HG03066 (cell line): Measurements from ENCODE around the gene LGSN.
"Not testable (repeated sequence)": the region's sequence is repeated elsewhere in the genome, so short reads cannot be mapped to it uniquely, and the experiment has no call there.

Source experiments
- ATAC-seq: cut with Tn5 transposase; IDR thresholded peaks from one replicate; pipeline ENCODE4 v1.9.1; 2021; ENCODE audit warnings: low read depth; ENCODE audit not compliant: unreplicated experiment

LGSN gene

DNA sequence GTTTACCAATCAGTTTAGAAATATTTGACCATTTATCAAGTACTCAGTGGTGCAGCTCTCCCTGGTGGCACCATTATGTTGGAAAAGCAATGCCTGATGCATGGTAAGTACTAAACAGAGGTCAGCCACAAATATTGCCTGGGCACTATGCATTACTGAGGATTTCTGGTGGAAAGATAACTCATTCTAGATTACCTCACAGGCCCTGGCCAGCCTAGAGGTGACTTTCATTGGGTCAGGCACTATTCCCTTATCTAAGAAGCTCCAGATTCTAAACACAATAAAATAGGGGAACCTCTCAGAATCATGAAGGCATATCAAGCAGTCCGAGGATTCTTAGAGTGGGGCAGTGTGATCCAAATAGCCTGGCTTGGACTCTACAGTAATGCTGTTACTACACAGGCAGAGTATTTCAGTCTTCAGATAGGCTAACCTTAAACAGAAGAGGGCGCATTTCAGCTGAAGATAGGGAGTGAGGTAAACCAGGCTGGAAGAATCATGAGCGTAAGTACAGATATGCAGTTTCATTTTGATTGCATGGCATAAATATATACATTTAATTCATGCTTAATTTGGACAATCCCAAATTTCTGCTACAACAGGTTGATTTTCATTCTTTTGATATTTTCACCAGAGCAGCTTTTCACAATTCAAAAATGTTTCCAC lies 12.1 kb downstream of the LGSN start:
- ATAC-seq = peak; percentile 78

DNA sequence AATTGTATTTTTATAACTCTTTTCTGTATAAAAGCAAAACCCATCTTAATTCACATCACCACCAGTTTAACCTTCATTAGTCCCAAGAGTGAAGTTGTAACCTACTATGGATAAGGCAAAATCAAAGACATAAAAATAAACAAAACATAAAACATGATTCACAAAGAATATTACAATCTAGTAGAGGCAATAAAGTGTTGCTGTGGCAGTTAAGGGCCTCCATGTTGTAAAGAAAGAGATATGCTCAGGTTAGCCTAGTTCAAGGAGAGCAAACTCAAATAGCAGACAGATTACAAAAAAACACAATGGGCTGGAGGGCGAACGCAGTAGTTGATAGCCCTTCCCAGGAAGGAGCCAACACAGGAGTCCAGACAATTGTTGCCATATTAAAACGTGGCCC lies 13.4 kb downstream of the LGSN start:
- ATAC-seq = no peak

DNA sequence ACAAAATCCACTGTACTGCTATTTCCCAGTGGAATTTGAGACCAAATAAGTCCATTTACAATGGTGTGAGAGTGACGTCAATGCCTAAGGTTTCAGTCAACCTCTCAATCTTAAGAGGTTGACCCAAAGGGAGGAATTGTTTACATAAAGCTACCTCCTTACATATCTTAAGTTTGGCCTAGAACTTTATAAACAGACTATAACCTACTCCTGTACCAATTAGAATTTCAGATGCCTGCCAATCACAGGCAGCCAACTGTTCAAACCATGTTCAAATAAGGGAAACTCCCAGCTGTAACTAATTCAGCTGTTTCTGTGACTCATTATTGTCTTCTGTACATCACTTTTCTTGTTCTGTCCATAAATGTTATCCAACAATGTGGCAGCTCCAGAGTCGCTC lies 14.5 kb downstream of the LGSN start:
- no peak for ATAC-seq

DNA sequence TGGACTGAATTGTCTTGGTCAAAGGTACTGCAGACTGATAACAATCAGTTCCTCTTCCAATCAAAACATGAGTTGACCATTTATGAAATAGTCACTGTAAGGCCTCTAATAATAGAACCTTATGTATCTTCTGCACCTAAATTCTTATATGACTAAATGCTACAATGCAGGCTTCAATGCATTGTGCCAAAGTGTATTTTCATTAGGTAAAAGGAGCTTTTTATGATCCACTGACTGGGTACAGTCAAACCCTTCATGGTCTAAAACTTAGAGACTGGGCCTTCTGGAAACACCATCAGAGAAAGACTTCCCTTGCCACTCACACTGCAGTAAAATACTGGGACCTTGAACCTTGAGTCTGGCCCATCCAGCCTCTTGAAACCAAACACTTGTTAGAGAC lies 16.3 kb downstream of the LGSN start:
- ATAC-seq = no peak

DNA sequence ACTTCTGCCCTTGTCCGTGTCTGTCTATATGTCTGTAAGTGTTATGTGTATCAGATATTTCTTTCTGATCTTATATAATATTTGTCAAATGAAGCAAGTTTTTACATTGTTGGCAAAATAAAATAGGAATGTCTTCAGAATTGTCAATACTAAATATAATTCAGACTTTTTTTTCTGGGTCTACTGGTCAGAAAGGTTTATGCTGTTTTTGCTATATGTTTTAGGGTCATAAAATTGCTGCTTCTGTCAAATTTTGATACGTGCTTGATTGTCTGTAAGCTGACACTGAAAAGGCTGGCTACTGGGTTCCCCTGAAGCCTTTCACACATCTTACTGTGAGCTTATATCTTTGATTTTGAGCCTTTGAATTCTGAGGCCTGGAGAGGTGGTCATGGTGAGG lies 20.1 kb downstream of the LGSN start:
- no peak for ATAC-seq

DNA sequence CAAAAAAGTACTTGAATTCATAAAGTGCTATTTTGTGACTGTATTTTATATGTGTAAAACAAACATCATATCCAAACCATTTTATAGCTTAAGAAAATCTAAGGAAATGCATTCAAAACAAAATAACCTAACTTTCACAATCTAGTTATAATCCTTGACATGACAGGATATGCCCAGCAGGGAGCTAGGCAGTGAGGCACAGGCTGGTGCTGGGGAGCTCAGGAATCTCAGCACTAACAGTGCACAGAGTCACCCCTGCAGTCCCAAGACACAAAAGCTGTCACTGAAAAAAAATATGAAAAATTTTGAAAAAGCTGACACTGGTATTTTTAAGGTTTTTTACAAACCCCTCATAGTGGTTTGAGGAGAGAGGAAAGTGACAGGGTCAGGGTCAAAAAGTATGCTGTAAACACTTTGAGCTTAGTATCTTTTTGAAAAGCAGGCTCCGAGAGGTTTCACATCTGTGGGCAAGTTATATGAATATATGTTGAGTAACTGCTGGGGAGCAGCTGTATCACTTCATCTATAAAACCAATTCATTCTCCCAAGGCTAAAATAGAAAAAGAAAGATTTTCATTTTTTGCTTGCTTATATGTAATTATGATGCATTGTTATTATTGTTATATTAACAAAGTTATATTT lies 24.1 kb downstream of the LGSN start:
- ATAC-seq = no peak

DNA sequence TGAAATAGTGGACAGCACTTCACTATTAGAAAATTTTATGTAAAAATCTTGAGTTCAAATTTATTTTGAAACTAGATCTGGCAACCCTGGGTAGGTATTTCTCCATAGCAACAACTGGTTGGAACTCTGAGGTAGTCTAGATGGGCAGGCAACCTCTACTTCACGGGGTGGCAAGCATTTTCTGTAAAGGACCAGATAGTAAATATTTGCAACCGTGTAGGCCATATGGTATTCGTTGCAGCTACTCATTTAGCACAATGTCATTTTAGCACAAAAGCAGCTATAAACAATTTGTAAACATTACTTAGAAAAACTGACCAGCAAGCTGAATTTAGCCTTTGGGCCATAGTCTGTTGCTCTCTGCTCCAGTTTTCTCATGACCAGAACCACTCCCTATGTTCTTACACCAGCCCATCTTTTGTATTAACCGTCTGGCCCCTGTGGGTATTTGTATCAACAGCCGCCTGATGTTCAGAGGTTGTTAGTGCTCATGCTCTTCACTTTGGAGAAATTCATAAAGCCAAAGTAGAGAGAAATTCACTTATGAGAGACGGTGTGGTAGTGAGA lies 29.2 kb downstream of the LGSN start:
- no peak for ATAC-seq

DNA sequence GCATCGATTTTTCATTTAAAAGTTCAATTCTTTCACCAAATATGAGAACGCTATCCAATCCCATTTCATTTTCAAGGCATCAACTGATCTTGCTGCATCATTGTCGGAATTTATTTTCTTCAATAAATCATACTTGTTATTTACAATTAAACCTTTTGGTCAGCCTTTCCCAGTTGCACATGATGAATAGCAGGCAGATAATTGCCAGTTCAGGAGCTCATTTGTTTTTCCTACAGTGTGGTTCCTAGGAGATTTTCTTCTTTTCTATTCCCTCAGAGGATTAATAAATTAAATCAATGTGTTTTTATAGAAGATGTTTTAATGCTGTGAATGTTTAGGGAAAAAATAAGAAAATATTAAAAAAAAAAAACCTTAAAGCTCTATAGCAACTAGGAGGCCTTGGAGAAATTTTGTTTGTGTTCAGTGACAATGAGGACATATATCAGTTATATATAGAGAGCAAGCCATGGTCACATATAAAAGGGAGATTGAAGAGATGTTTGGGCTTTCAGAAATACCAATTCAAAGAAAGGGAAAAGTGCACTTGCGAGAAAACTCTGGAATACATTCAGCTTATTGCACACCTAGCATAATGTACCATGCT lies 30.4 kb downstream of the LGSN start:
- no peak for ATAC-seq

DNA sequence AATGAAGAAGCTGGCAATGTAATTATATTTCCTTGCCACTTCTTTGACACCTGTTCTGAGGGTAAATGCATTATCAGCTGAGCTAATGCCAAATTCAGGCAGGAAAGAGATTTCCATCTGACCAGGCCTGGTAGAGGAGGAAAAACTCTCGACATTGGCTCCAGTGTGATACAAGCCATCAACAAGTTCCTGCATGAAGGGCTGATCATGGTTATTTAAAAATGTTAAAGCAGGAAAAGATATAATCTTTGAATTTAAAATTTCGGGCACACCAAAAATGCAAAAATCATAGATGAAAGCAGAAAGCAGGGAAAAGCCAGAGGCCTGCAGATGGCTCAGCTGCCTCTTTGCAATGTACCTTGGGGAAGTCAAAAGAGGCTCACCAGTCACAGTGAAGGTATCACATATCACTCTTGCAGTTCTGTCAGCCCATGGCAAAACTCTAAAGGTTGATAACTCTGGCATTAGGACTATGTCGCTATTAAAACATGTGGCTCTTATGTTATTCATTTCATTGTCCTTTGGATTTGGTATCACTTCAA lies 39.1 kb downstream of the LGSN start:
- ATAC-seq = no peak

DNA sequence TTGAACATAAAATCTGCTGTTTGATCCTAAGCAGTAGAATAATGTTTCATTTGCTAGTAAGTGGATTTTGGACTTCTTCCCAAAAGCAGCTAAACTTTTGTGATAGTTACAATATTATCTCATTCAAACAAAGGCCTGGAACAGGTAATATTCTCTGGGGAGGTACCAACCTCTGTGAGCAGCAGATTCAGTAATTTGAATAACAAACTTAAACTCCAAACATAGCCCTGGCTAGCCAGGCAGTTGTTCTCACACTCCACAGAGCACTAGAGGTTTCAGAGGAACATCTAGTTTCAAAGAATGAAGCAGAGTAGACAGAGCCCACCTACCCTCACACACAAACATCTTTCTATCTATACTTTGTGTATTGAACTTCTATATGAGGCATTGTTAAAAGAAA lies 40.9 kb downstream of the LGSN start:
- no peak for ATAC-seq

DNA sequence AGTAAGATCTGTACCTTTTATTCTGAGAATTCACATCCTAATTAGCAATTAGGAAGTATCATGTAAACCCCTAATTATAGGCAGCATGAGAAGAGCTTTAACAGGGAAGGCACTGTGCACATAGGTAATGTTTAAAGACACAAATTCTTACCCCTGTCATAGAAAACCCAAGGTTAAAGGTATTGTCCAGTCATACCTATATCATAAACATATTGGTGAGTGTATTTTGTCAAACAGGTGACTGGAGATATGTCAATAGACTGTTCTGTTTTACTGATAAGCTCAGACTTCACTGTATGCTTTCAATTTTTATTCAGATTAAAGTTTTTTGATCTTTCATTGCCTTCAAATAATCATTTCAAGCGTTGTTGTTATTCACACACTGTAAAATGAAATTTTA lies 43.8 kb downstream of the LGSN start:
- ATAC-seq = no peak

DNA sequence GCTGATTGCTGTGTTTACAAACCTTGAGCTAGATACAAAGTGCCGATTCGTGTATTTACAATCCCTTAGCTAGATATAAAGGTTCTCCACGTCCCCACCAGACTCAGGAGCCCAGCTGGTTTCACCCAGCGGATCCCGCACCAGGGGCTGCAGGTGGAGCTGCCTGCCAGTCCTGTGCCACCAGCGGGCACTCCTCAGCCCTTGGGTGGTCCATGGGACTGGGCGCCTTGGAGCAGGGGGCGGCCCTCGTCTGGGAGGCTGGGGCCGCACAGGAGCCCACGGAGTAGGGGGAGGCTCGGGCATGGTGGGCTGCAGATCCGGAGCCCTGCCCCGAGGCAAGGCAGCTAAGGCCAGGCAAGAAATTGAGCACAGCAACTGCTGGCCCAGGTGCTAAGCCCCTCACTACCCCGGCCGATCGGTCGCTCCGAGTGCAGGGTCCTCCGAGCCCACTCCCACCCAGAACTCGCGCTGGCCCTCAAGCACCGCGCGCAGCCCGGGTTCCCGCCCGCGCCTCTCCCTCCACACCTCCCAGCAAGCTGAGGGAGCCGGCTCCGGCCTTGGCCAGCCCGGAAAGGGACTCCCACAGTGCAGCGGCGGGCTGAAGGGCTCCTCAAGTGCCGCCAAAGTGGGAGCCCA lies 44.9 kb downstream of the LGSN start:
- not testable (repeated sequence) for ATAC-seq

DNA sequence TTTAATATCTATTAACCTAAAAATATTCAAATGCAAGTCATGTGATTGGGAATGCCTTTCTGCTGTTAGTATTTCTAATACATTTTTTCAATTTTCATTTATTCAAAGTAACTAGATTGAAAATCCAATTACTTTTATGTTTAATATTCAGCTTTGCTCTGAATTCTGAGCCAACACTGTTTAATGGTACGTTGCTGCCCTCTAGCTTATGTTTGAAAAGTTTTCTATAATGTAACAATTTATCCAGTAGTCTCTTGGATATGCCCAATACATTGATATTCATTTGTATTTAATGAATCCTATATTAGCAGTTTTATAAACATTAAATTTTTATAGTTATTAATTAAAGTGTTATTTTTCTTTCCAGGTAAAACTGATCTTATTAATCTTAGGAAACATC lies 47.4 kb downstream of the LGSN start:
- no peak for ATAC-seq

DNA sequence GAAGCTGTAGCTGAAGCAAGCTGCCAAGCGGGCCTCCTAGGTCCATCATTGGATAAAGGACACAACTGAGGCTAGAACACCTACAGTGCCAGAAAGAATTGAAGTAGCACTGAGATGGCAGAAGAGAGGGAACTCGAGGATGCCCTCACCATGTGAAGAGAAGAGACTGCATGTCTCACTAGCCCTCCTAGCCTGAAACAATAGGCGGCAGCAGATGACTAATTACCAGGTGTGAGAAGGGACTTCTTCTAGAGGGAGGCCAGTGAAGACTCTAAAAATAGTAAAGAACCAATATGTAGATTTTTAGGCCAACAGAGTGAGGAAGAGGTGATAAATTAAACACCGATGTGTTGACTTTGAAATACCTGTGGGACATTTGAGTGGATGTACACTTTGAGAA lies 50.3 kb downstream of the LGSN start:
- ATAC-seq = peak; percentile 55

DNA sequence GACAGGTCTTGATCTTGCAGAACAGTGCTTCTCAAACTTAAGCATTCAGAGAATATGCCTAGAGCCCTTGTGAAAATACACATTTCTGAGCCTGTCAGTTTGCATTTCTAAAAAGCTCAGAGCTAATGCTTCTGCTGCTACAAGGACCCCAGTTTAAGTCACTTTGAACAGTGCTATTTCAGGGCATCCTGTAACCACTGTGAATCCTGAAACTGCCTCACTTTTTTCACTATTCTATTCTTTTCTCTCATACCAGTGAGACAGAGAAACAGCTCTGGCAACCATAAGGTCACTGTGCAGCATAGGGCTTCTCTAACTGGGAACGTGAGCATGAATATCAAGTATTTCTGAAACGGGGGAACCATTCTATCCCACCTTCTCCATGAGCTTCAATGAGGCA lies 51.2 kb downstream of the LGSN start:
- ATAC-seq = peak; percentile 82

DNA sequence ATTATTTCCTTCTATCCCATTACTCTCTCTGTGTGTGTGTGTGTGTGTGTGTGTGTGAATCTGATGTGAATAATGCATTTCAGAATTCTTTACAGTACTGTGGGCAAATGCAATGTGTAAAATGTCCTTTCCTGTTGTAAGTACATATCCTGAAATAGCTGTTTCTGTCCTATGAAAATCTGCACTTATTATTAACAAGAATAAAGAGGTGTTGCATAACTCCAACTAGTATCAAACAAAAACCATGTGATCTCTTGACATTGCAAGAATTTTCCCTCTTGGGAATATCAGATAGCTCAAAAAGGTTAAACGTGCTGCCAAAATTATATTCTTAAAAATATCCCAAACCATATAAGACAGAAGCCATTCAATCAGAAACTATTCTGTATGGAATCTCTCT lies 52.0 kb downstream of the LGSN start:
- ATAC-seq = no peak

DNA sequence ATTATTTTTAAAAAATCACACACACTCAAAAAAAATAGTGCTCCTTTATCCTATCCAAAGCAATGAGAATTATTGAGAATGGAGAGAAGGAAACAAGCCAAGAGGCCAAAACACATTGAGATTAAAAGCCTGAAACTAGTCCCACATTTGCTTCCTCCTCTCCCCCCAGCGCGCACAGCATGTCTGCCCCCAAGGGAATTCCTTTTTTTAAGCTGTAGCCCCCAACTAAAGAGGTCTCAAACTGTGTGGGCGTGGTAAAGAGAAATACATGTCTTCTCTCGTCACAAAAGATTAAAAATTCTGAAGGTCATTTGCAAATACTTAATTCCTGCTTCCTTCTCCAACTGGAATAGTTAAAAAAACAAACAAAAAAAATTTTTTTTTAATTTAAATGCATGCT lies 52.7 kb downstream of the LGSN start:
- no peak for ATAC-seq

DNA sequence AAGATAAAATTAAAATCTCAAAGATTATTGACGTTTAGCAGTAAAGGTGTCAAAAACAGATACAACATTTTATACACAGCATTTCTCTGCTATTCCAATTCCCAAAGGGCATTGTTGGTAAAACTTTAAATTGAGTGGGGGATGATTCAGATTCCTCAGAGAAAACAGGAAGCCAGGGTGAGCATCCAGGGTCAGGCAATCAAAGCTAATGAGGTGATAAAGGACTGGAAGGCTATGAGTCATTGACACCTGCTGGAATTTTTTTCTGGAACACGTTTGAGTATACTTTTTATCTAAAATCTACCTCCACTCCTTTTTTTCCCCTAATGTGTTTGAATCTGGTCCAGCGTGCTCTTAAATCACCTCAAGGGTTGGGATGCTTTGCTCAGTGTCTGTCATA lies 56.3 kb downstream of the LGSN start:
- no peak for ATAC-seq

DNA sequence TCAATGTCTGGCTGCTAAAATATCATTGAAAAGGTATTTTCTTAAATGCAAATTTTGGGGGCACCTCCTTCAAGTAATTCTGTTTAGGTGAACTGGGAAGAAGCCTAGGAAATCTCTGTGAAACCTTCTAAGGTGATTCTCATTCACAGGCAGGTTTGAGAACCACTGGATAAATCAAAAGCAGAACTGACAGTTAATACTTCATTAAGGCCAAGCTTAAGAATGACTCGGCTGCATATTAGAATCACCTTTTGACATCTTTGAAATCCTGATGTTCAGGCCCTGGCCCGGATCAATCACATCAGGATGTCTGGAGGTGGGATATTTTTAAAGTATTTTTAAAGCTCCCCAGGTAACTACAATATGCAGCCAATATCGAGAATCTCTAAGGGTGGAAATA lies 58.0 kb downstream of the LGSN start:
- no peak for ATAC-seq

DNA sequence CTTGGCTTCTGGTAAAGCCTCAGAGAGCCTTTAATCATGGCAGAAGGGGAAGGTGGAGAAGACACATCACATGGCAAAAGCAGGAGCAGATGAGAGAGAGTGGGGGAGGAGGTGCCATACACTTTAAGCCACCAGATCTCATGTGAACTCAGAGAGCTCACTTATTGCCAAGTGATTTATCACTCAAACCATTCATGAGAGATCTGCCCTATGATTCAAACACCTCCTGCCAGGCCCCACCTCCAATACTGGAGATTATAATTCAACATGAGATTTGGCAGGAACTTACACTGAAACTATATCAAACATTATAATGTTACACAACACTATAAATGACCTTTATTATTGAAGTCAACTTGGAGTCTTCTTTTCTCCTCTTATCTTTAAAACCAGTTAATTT lies 60.6 kb downstream of the LGSN start:
- ATAC-seq = no peak

DNA sequence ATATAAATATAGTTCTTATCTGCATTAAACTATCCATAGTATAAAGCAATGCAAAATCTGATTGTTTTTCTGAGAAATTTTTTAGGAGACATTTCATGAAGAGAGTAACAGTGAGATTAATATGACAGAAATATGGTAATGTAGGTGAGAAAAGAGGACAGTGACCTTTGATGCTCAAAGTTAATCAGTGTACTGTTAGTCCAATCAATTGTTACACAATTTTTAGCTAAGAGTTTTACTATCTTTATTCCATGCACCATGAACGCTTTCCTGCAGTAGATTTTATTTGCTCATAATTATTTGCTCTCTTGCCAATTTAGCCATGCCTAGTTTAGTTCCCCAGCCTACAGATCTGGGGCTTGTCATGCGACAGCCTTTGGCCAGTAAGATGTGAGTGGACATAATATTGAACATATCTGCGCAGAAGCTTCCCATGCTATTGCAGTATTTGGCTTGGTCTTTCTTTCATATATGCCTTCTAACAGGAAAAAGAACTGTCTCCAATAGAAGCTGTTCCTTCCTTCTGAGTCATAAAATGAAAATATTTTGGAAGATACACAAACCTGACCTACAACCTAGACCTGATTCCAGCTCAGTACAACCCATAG lies 69.8 kb downstream of the LGSN start:
- no peak for ATAC-seq
